Lung (tissue), 12 donors: Measurements from ENCODE around the gene HYLS1. TPM values are rescaled to one million over a fixed set of nuclear protein-coding genes. Genes with fewer than 3 reads are reported as not detected.

Experiments used
- ATAC-seq: fragments of 200-7000 bp; cut with Tn5 transposase; one replicate; pipeline ENCODE4 v1.9.1; 2020; ENCODE audit warnings: moderate number of reproducible peaks; ENCODE audit not compliant: insufficient read depth, low FRiP score
- DNase-seq, 3 donors: peaks; one replicate each; pipeline ENCODE4 v3.0.0-alpha.2; 2013 to 2017
- H3K27ac ChIP-seq, 2 donors: one replicate each; pipeline ENCODE4 v1.5.1; 2013; ENCODE audit warnings: mild to moderate bottlenecking in 2 of 2, moderate library complexity in 2 of 2, control low read depth in 1 of 2, inconsistent platforms in 1 of 2, low read depth in 1 of 2, low read length in 1 of 2
- H3K27me3 ChIP-seq, 3 donors: one replicate each; pipeline ENCODE4 v1.5.1; 2013; ENCODE audit warnings: low read length in 2 of 3; ENCODE audit not compliant: control insufficient read depth in 3 of 3, insufficient read depth in 3 of 3
- H3K36me3 ChIP-seq, 4 donors: one replicate each; pipeline ENCODE4 v1.5.1; 2013; ENCODE audit warnings: low read length in 4 of 4, mild to moderate bottlenecking in 1 of 4, moderate library complexity in 1 of 4; ENCODE audit not compliant: control insufficient read depth in 4 of 4, insufficient read depth in 4 of 4
- H3K4me1 ChIP-seq, 5 donors: one replicate each; pipeline ENCODE4 v1.5.1; 2013; ENCODE audit warnings: low read length in 5 of 5, mild to moderate bottlenecking in 2 of 5, moderate library complexity in 1 of 5; ENCODE audit not compliant: control insufficient read depth in 5 of 5, insufficient read depth in 5 of 5
- H3K4me3 ChIP-seq: one replicate; pipeline ENCODE4 v1.5.1; 2013; ENCODE audit warnings: mild to moderate bottlenecking, control low read depth, moderate library complexity
- H3K9ac ChIP-seq, 2 donors: one replicate each; pipeline ENCODE4 v1.5.1; 2013; ENCODE audit warnings: low read length in 2 of 2, control low read depth in 1 of 2; ENCODE audit not compliant: insufficient read depth in 1 of 2
- H3K9me3 ChIP-seq, 4 donors: one replicate each; pipeline ENCODE4 v1.5.1; 2013; ENCODE audit warnings: low read length in 3 of 4, mild to moderate bottlenecking in 1 of 4, moderate library complexity in 1 of 4; ENCODE audit not compliant: control insufficient read depth in 4 of 4, insufficient read depth in 3 of 4
- CTCF ChIP-seq: IDR thresholded peaks from 2 replicates; pipeline ENCODE4 v1.5.1; 2012; ENCODE audit warnings: mild to moderate bottlenecking; ENCODE audit errors: control extremely low read depth, extremely low read depth
- whole genome bisulfite sequencing, 2 donors: extraction: QIAGEN DNeasy Blood & Tissue Kit; methylation state at CpG; one replicate each; pipeline ENCODE4 v1.1.7; 2013; 5-methylcytosine and 5-hydroxymethylcytosine counted together
- polyA plus RNA-seq, 2 donors: library from polyadenylated mRNA; stranded (reverse); fragments of 200-250 nt; gene quantifications; one replicate each; pipeline ENCODE4 v1.2.1, GENCODE V29; 2013
- total RNA-seq, 2 donors: library from RNA; depleted of rRNA in 1 of 2; stranded (reverse); fragments of >200 nt in 1 of 2; gene quantifications; one replicate each; pipeline ENCODE4 v1.2.1, GENCODE V29; 2014 to 2021
- donor health status: control.
- donor health status: control.
- donor health status: Bipolar disorder and iron deficiency.
- donor health status: healthy.
- donor health status: DM: yes; HTN: yes; CAD: no.

Gene HYLS1
- total and polyA plus RNA-seq, 4 donors = 1.5 to 2.6 (median 2.0) TPM

GRCh38 chr11:125939081-125939521 is 51.6 kb downstream of the HYLS1 start:
- WGBS, 2 donors = 56 to 79% methylated on average over 4 of the region's 4 CpGs
- DNase-seq (peak; percentile 47 to 60 (median 53)), ATAC-seq (no peak)
- Histone ChIP-seq H3K27ac (no peak overlapping the region), H3K4me1 (peaks cover 0 to 11% (median 2%) of the 10 kb centered on the region in 5 donors), H3K36me3 (no peaks in the 10 kb centered on the region), H3K27me3 (peaks cover 0 to 4% (median 0%) of the 10 kb centered on the region in 3 donors), H3K9ac (no peak overlapping the region), H3K4me3 (no peak overlapping the region), H3K9me3 (no peaks in the 10 kb centered on the region)
- no peak for TF ChIP-seq CTCF

GRCh38 chr11:125940145-125940544 is 52.7 kb downstream of the HYLS1 start:
- WGBS, 2 donors = 93 to 96% methylated on average over 4 of the region's 4 CpGs
- no peak for TF ChIP-seq CTCF

GRCh38 chr11:125941267-125941618 is 53.8 kb downstream of the HYLS1 start:
- WGBS, 2 donors = 89 to 93% methylated on average over 4 of the region's 4 CpGs
- no peak for ATAC-seq
- H3K9ac ChIP-seq = no peak overlapping the region

More at GRCh38 chr11:125940145-125940544, 52.7 kb downstream of the HYLS1 start:
- no peak overlapping the region for H3K4me3 ChIP-seq
- H3K36me3 ChIP-seq = no peaks in the 10 kb centered on the region
- H3K27ac ChIP-seq = no peak overlapping the region
- no peak for ATAC-seq
- H3K9ac ChIP-seq = no peak overlapping the region
- H3K9me3 ChIP-seq = no peaks in the 10 kb centered on the region
- no peak for DNase-seq
- H3K27me3 ChIP-seq = peaks cover 0 to 7% (median 0%) of the 10 kb centered on the region in 3 donors
- peaks cover 0 to 9% (median 0%) of the 10 kb centered on the region in 5 donors for H3K4me1 ChIP-seq

More at GRCh38 chr11:125941267-125941618, 53.8 kb downstream of the HYLS1 start:
- DNase-seq = no peak
- no peak for TF ChIP-seq CTCF
- Histone ChIP-seq H3K27ac (no peak overlapping the region), H3K4me3 (no peak overlapping the region), H3K4me1 (peaks cover 0 to 4% (median 0%) of the 10 kb centered on the region in 5 donors), H3K9me3 (no peaks in the 10 kb centered on the region), H3K36me3 (no peaks in the 10 kb centered on the region), H3K27me3 (peaks cover 0 to 8% (median 0%) of the 10 kb centered on the region in 3 donors)
